ENCODE measurements around the gene LGI1.

- no peak for TF ChIP-seq CTCF (IDR thresholded peaks at IDR 0.05)
- no peak for TF ChIP-seq POLR2A (IDR thresholded peaks at IDR 0.05)
Measured at GRCh38 chr10:93757136-93757535, 600 bp upstream of the LGI1 start.
